Measurements from ENCODE around the gene BMF. TPM values are rescaled to one million over a fixed set of nuclear protein-coding genes. Genes with fewer than 3 reads are reported as not detected.

Gene BMF
- total RNA-seq, 1 experiment from 2014 or later, result 81.5 TPM

DNA sequence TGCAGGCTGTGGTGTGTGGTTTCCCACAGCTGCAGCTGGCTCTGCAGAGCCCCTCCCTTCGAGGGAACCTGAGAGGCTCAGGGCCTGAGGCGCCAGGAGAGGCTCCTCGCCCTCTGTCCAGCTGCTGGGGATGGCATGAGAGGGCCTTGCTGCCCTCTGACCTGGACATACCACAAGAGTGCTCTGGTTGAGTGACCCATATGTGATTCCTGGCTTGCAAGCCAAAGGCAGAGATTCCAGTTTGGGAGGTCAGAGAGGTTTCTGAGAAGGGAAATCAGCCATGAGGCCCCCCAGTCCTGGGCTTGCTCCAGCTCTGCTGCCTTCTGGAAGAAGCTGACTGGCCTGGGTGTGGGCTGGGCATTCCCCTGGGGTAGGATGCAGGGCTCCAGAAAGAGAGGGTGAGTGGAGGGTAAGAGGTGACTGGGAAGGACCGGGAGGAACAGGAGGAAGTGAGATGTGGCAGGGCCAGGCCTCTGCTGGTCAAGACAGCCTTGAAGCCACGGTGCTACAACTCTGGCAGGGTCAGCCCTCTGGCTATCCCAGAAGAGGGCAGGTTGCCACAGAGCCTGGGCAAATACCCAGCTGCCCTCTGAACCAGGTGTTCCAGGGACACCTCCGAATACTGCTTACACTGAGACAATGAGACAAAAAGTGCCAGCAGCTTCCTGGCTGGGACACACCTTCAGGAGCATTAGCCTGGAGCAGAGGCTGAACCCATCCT, 53.7 kb downstream of the BMF start:
- Mint-ChIP-seq H3K4me3 (ENCODE audit: unreplicated experiment) (no peak overlapping the region), H3K9me3 (ENCODE audit: unreplicated experiment) (peaks cover 6% of the 10 kb centered on the region), H3K27ac (ENCODE audit: unreplicated experiment) (peak overlapping the region; percentile 2), H3K27me3 (ENCODE audit: insufficient read depth, unreplicated experiment) (no peaks in the 10 kb centered on the region), H3K4me1 (ENCODE audit: low read depth, unreplicated experiment) (peaks cover 24% of the 10 kb centered on the region), H3K36me3 (ENCODE audit: insufficient read depth, unreplicated experiment) (no peaks in the 10 kb centered on the region)
- ChIA-PET POLR2A (no interaction called here), CTCF (no interaction called here)
- Histone ChIP-seq H3K36me3 (ENCODE audit: control insufficient read depth, insufficient read depth, low read length) (no peaks in the 10 kb centered on the region), H3K4me1 (peaks cover 29% of the 10 kb centered on the region), H3K27me3 (replicated peaks; ENCODE audit: control insufficient read depth, insufficient read depth, low read length) (no peaks in the 10 kb centered on the region), H3K9me3 (no peaks in the 10 kb centered on the region), H3K4me3 (ENCODE audit: low read depth, low read length) (no peak overlapping the region)
- no TSS peak for BruUV-seq (replicated peaks)
- TF ChIP-seq, protein P1, sequence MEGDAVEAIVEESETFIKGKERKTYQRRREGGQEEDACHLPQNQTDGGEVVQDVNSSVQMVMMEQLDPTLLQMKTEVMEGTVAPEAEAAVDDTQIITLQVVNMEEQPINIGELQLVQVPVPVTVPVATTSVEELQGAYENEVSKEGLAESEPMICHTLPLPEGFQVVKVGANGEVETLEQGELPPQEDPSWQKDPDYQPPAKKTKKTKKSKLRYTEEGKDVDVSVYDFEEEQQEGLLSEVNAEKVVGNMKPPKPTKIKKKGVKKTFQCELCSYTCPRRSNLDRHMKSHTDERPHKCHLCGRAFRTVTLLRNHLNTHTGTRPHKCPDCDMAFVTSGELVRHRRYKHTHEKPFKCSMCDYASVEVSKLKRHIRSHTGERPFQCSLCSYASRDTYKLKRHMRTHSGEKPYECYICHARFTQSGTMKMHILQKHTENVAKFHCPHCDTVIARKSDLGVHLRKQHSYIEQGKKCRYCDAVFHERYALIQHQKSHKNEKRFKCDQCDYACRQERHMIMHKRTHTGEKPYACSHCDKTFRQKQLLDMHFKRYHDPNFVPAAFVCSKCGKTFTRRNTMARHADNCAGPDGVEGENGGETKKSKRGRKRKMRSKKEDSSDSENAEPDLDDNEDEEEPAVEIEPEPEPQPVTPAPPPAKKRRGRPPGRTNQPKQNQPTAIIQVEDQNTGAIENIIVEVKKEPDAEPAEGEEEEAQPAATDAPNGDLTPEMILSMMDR (IDR thresholded peaks at IDR 0.05; ENCODE audit: insufficient read depth in 1 of 2, low read depth in 1 of 2, low read length in 1 of 2, severe bottlenecking in 1 of 2, unreplicated experiment in 1 of 2), result no peak
- intact Hi-C loops (cut with micrococcal nuclease; ENCODE audit: unreplicated experiment), result no loop called here
- peak in 1 of 2 experiments; percentile 70 for DNase-seq

DNA sequence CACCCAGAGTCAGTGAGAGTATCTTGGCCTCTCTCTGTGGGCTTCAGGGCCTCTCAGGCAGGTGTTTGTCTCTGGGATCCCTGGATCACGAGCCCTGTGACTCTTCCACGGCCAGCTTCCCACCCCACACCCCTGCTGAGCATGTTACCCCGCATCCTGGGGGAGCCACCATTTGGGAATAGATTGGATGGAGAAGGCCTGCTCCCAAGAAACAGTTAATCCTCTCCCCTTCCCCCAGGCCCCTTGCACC, 54.1 kb downstream of the BMF start:
- no peak overlapping the region for H3K4me3 Mint-ChIP-seq (ENCODE audit: unreplicated experiment)
- H3K27me3 ChIP-seq (replicated peaks; ENCODE audit: control insufficient read depth, insufficient read depth, low read length), result no peaks in the 10 kb centered on the region
- ChIA-PET CTCF (no interaction called here), POLR2A (no interaction called here)
- TF ChIP-seq, protein P1 (IDR thresholded peaks at IDR 0.05; ENCODE audit: insufficient read depth in 1 of 2, low read depth in 1 of 2, low read length in 1 of 2, severe bottlenecking in 1 of 2, unreplicated experiment in 1 of 2), result no peak
- H3K4me1 Mint-ChIP-seq (ENCODE audit: low read depth, unreplicated experiment), result peaks cover 27% of the 10 kb centered on the region
- no TSS peak for BruUV-seq (replicated peaks)
- no peak for DNase-seq
- no peaks in the 10 kb centered on the region for H3K36me3 ChIP-seq (ENCODE audit: control insufficient read depth, insufficient read depth, low read length)
- no peaks in the 10 kb centered on the region for H3K9me3 ChIP-seq
- H3K36me3 Mint-ChIP-seq (ENCODE audit: insufficient read depth, unreplicated experiment), result no peaks in the 10 kb centered on the region
- H3K27me3 Mint-ChIP-seq (ENCODE audit: insufficient read depth, unreplicated experiment), result no peaks in the 10 kb centered on the region
- no peak overlapping the region for H3K27ac Mint-ChIP-seq (ENCODE audit: unreplicated experiment)
- H3K4me3 ChIP-seq (ENCODE audit: low read depth, low read length), result no peak overlapping the region
- H3K4me1 ChIP-seq, result peaks cover 29% of the 10 kb centered on the region
- intact Hi-C loops (cut with micrococcal nuclease; ENCODE audit: unreplicated experiment), result no loop called here
- peaks cover 9% of the 10 kb centered on the region for H3K9me3 Mint-ChIP-seq (ENCODE audit: unreplicated experiment)

DNA sequence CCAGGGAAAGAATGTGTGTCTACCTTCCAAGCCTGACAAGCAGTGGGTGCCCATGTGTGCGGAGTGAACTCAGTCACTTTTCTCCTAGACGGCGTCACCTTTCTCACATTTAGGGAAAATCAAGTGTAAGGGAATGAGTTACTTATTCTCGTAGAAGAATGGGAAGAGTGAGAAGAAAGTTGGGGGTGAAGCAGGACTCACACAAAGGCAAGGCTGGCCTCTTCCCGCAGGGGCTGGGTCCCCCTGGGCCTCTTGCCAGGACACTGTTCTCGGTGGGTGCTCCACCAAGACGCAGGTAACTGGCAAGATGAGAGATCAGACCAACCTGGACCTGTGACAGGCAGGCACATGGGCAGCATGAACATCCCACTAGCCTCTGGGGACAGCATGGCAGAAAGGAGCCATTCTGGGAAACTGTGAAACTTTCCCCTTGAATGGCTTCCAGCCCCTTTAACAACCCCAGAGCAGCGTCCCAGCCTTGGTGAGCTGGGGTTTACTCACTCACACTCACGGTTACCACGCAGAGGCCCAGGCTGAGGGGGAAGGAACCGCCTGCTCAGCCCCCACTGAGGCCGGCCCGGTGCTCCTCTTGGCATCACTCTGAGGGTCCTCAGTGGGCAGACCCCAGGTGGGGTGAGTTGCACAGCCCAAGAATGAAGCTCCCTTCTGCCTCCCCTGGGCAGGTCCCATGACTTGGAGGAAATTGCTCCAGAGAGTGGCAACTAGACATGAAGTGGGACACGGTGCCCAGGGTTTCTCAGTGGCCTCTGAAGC, 54.7 kb downstream of the BMF start:
- no TSS peak for BruUV-seq (replicated peaks)
- peaks cover 29% of the 10 kb centered on the region for H3K4me1 ChIP-seq
- no peak overlapping the region for H3K4me3 ChIP-seq (ENCODE audit: low read depth, low read length)
- no peak overlapping the region for H3K27ac Mint-ChIP-seq (ENCODE audit: unreplicated experiment)
- TF ChIP-seq, protein P1 (IDR thresholded peaks at IDR 0.05; ENCODE audit: insufficient read depth in 1 of 2, low read depth in 1 of 2, low read length in 1 of 2, severe bottlenecking in 1 of 2, unreplicated experiment in 1 of 2), result no peak
- H3K36me3 Mint-ChIP-seq (ENCODE audit: insufficient read depth, unreplicated experiment), result no peaks in the 10 kb centered on the region
- H3K9me3 Mint-ChIP-seq (ENCODE audit: unreplicated experiment), result peaks cover 9% of the 10 kb centered on the region
- no peak for DNase-seq
- H3K27me3 ChIP-seq (replicated peaks; ENCODE audit: control insufficient read depth, insufficient read depth, low read length), result no peaks in the 10 kb centered on the region
- no peaks in the 10 kb centered on the region for H3K9me3 ChIP-seq
- H3K4me3 Mint-ChIP-seq (ENCODE audit: unreplicated experiment), result no peak overlapping the region
- intact Hi-C loops (cut with micrococcal nuclease; ENCODE audit: unreplicated experiment), result no loop called here
- ChIA-PET POLR2A (no interaction called here), CTCF (interaction anchor here (1.3 kb wide), 1 partner anchor 221 kb away, joined by 3 read pairs; no protein-coding TSS in a partner anchor)
- no peaks in the 10 kb centered on the region for H3K27me3 Mint-ChIP-seq (ENCODE audit: insufficient read depth, unreplicated experiment)
- peaks cover 27% of the 10 kb centered on the region for H3K4me1 Mint-ChIP-seq (ENCODE audit: low read depth, unreplicated experiment)
- no peaks in the 10 kb centered on the region for H3K36me3 ChIP-seq (ENCODE audit: control insufficient read depth, insufficient read depth, low read length)

Measured in Caco-2 (cell line).